ENCODE data around the gene DEFB132.

- no peak for TF ChIP-seq TAF1 (IDR thresholded peaks at IDR 0.05; ENCODE audit: low read depth, low read length)
- TF ChIP-seq EZH2 (IDR thresholded peaks at IDR 0.05; ENCODE audit: low read depth, low read length, severe bottlenecking), result no peak
- TF ChIP-seq CTCF (IDR thresholded peaks at IDR 0.05; ENCODE audit: control extremely low read depth in 1 of 3, insufficient read depth in 1 of 3, low read depth in 1 of 3, low read length in 3 of 3), result no peak
- no peak for TF ChIP-seq EP300 (IDR thresholded peaks at IDR 0.05; ENCODE audit: borderline replicate concordance in 1 of 2, low read depth in 2 of 2, low read length in 2 of 2)
- no peak for TF ChIP-seq ATF3 (IDR thresholded peaks at IDR 0.05; ENCODE audit: insufficient read depth, low read depth, low read length)
Measured at GRCh38 chr20:270517-270916, 13.0 kb downstream of the DEFB132 start.
